ENCODE measurements around the gene DYNLT4. TPM values are rescaled to one million over a fixed set of nuclear protein-coding genes. Genes with fewer than 3 reads are reported as not detected.
"Not testable (repeated sequence)": the region's sequence is repeated elsewhere in the genome, so short reads cannot be mapped to it uniquely, and the experiment has no call there.

DYNLT4 gene
- total and polyA plus RNA-seq, 12 donors = 0.51 to 2.0 (median 0.71) TPM; not detected in 2

DNA sequence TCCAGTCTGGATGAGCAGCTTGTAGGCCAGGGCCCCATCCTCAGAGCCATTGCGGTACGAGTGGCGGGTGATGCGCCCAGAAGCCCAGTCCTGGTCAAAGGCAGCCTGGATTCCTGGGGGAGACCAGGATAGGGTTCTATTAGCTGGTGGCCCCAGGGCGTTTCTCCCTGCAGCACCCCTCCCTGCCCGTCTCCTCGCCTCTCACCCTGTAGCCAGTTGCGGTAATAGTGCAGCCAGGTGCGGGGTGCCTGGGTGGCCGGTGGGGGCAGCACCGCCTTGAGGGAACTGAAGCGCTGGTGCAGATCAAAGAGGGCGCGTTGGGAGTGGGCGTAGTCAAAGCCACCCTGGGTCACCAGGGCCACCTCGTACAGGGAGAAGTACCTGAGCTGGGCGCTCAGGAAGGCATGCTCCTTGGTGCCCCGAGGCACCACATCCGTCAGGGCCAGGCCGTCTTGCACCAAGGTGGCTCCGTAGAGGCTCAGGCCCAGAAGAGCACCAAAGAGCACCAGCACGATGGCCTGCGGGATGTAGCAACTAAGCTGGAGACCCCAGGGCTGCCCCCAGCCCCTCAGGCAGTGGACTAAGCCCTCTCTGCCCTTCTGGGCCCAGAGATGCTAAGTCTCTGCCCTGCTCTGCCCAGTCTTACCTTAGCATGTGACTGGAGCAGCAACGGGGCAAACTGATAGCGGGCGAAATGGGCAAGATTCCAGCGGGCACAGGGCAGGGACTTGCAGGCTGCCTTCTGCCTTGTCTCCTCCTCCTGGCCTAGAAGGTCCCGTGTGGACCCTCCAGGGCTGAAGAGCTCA, 20.2 kb upstream of the DYNLT4 start:
- ATAC-seq = peak in 1 of 8 donors; percentile 3
- H3K27ac ChIP-seq = peak overlapping the region in 6 of 10 donors; percentile 41 to 79 (median 60)
- no peaks in the 10 kb centered on the region for H3K27me3 ChIP-seq
- intact Hi-C loops (cut with DNase I) = loop anchor here in 1 of 10 donors (5.0 kb wide), 1 partner anchor 40 kb away; the partner anchor contains the start of gene BEST4
- H3K36me3 ChIP-seq = no peaks in the 10 kb centered on the region
- DNase-seq = no peak
- TF ChIP-seq, protein P1, sequence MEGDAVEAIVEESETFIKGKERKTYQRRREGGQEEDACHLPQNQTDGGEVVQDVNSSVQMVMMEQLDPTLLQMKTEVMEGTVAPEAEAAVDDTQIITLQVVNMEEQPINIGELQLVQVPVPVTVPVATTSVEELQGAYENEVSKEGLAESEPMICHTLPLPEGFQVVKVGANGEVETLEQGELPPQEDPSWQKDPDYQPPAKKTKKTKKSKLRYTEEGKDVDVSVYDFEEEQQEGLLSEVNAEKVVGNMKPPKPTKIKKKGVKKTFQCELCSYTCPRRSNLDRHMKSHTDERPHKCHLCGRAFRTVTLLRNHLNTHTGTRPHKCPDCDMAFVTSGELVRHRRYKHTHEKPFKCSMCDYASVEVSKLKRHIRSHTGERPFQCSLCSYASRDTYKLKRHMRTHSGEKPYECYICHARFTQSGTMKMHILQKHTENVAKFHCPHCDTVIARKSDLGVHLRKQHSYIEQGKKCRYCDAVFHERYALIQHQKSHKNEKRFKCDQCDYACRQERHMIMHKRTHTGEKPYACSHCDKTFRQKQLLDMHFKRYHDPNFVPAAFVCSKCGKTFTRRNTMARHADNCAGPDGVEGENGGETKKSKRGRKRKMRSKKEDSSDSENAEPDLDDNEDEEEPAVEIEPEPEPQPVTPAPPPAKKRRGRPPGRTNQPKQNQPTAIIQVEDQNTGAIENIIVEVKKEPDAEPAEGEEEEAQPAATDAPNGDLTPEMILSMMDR (IDR thresholded peaks at IDR 0.05) = no peak
- H3K4me3 ChIP-seq = no peak overlapping the region
- WGBS, 2 donors = 90 to 91% methylated on average over 28 of the region's 28 CpGs
- H3K9me3 ChIP-seq = no peaks in the 10 kb centered on the region
- H3K4me1 ChIP-seq = peaks cover 0 to 29% (median 10%) of the 10 kb centered on the region in 9 donors

DNA sequence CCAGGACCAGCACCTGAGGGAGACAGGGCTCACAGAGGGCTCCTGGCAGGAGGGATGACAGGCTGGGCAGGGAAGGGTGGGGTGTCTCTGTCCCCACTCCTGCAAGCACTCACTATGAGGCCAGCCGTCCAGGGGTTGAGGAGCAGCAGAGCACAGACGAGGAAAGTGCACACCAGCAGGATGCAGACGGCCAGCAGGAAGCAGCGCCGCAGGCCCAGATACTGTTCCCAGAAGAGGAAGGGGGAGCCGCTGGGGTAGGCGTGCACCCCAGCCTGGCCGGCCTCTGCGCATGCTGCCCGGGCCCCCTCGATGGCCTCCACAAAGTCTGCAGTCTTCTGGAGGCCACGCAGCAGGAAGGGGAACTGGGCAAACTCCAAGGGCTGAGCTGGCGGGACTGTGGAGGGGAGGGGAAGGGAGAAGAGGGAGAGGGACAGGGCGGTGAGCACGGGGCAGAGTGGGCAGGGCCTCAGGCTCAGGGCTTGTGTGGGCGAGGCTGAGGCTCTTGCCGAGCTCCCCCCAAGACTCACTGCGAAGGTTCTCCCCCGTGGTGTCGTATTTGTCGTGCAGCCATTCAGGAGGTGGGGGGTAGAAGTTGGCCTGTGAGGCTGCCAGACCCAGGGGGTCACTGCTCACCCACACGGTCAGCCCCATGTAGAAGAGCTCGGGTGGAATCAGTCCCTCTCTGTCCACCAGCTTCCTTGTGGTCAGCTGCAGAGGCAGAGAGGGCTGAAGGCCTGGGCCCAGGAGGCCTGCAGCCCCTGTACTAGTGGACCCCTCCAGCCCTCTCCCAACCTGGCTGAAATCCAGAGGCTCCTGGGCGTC, 19.4 kb upstream of the DYNLT4 start:
- intact Hi-C loops (cut with DNase I) = loop anchor here in 1 of 10 donors (5.0 kb wide), 1 partner anchor 39 kb away; the partner anchor contains the start of gene BEST4
- DNase-seq (peak; percentile 66 to 77), ATAC-seq (peak; percentile 65 to 93 (median 85))
- TF ChIP-seq, protein P1 (IDR thresholded peaks at IDR 0.05) = no peak
- WGBS, 2 donors = 52 to 55% methylated on average over 24 of the region's 24 CpGs
- Histone ChIP-seq H3K27me3 (no peaks in the 10 kb centered on the region), H3K36me3 (no peaks in the 10 kb centered on the region), H3K27ac (peak overlapping the region in 9 of 10 donors; percentile 39 to 79 (median 53)), H3K4me3 (peak overlapping the region in 4 of 10 donors; percentile 17 to 37 (median 25)), H3K4me1 (peaks cover 0 to 29% (median 10%) of the 10 kb centered on the region in 9 donors), H3K9me3 (no peaks in the 10 kb centered on the region)

DNA sequence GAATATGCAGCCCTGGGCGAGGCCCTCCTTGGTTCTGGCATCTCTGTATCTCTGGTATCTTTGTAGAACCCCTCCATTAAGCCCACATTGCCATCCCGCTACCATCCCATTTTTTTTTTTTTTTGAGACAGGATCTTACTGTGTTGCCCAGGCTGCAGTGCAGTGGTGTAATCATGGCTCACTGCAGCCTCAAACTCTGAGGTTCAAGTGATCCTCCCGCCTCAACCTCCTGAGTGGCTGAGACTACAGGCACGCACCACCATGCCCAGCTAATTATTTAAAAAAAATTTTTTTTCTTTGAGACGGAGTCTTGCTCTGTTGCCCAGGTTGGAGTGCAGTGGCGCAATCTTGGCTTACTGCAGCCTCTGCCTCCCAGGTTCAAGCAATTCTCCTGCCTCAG, 17.2 kb upstream of the DYNLT4 start:
- not testable (repeated sequence) for H3K36me3 ChIP-seq, DNase-seq, H3K27ac ChIP-seq, ATAC-seq, H3K9me3 ChIP-seq, H3K27me3 ChIP-seq, H3K4me3 ChIP-seq
- intact Hi-C loops (cut with DNase I) = loop anchor here in 2 of 10 donors (5.0 kb wide), 2 partner anchors 37 to 478 kb away; partner anchors contain the start of gene BEST4 (in 1 of the 2)
- WGBS, 2 donors = 97% methylated on average over 6 of the region's 6 CpGs
- H3K4me1 ChIP-seq = peaks cover 7 to 39% (median 16%) of the 10 kb centered on the region in 9 donors

DNA sequence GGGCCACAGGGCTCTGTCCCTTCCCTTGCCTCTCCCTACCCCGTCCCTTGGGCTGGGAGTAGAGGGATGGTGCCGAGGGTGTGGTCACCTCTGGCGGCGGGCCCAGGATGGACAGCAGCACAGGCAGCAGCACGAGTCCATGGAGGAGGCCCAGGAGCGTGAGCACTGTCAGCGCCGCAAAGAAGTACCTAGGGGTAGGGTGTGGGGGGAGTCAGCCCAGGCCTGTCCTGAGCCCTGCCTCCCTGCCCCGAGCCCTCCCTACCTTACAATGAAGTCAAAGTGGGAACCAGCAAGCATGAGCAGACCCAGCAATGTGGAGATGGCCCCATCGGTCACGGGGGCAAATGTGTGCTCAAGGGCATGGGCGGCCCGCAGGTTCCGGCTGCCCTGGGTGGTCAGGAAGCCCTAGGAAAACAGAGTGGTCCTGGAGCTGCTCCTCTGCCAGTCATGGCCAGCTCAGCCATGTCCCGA, 15.9 kb upstream of the DYNLT4 start:
- intact Hi-C loops (cut with DNase I) = loop anchor here in 2 of 10 donors (5.0 kb wide), 2 partner anchors 36 to 479 kb away; partner anchors contain the start of gene BEST4 (in 1 of the 2)
- no peak overlapping the region for H3K4me3 ChIP-seq
- no peaks in the 10 kb centered on the region for H3K36me3 ChIP-seq
- WGBS, 2 donors = 81 to 82% methylated on average over 15 of the region's 15 CpGs
- ATAC-seq = no peak
- H3K4me1 ChIP-seq = peaks cover 7 to 49% (median 22%) of the 10 kb centered on the region in 9 donors
- H3K27me3 ChIP-seq = no peaks in the 10 kb centered on the region
- no peak overlapping the region for H3K27ac ChIP-seq
- peak in 1 of 2 donors; percentile 14 for DNase-seq
- no peaks in the 10 kb centered on the region for H3K9me3 ChIP-seq
- TF ChIP-seq, protein P1 (IDR thresholded peaks at IDR 0.05) = no peak

All from heart right ventricle (tissue), 16 donors.